Stimulated activated naive CD4-positive, alpha-beta T cell treated with Interleukin-2 at 50 U/mL for 16 hours (primary cell): Measurements from ENCODE around the gene KLK3.

ENCODE experiments used
- DNase-seq: peaks from one replicate; lab custom pipeline; 2025; lab: John Stamatoyannopoulos, UW

The KLK3 gene

DNA sequence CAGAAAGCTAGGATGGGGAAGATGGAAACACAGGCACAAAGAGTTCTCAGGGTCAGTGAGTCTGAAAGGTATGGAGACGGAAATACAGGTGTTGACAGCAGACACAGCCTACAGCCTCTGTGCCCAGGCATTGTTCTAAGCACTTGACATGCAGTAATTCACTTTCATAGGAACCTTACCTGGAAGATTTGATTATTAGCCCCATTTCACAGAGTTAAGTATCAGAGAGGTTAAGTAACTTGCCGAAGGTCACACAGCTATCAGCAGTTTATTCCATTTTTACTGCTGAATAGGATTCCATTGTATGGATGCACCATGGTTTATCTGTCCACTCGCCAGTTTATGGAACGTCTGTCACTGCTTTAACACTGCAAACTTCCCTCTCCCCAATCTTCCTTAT, 43.3 kb downstream of the KLK3 start:
- no peak for DNase-seq

DNA sequence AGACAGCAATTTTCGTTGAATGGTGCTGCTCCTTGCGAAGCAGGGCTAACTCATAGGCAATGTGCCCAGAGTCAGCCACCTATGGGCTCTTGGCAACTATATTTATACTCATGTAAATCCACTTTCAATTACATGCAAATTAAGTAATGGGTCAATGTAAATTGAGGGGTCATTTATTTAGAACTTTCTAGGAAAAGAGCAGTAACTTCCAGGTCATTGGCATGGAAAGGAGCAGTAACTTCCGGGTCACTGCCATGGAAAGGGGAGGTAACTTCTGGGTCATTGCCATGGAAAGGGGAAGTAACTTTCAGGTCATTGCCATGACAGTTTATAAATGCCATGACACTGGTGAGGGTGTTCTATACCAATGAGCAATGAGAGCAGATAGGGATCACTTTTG, 44.9 kb downstream of the KLK3 start:
- DNase-seq = no peak

DNA sequence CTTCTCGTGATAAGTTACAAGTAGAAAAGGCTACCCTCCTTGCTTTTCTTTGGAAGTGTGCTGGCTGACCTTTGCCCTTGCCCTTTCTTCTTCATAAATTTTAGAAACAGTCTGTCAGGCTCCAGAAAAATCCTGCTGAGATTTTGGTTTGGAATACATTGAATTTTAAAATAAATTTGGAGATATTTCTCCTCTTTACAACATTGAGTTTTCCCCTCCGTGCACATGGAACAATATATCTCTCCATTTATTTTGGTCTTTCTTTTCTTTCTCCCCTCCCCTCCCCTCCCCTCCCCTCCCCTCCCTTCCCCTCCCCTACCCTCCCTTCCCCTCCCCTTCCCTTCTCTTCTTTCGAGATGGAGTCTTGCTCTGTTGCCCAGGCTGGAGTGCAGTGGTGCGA, 47.9 kb downstream of the KLK3 start:
- no peak for DNase-seq

DNA sequence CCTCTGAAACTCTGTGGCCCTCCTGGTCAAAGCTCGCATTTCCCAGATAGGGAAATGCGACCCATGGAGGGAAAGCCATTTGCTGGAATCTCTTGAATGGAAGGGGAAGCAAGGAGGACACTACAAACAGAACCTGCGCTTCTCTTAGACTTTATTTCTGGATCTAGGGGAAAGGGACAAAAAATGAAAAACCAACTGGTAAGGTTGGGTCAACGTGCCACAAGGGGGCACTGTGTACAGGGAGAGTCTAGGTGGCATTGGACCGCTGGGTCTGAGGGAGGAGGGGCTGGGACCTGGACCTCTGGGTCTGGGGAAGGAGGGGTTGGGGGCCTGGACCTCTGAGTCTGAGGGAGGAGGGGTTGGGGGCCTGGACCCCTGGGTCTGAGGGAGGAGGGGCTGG, 51.5 kb downstream of the KLK3 start:
- DNase-seq = peak; percentile 13

DNA sequence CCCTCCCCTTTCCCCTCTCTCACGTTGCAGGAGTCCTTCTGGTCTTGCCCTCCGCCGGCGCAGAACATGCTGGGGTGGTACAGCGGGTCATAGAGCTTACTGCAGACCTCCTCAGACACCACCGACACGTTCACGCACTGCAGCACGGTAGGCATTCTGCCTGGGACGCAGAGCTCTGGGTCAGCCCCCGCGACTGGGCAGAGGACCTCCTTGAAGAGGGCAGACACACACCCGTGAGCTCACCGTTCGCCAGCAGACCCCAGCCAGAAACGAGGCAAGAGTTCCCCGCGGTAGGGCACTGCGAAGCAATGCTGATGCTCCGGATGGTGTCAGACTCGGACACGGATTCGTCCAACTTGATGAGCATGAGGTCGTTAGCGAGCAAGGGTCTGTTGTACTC, 53.6 kb downstream of the KLK3 start:
- DNase-seq = no peak

DNA sequence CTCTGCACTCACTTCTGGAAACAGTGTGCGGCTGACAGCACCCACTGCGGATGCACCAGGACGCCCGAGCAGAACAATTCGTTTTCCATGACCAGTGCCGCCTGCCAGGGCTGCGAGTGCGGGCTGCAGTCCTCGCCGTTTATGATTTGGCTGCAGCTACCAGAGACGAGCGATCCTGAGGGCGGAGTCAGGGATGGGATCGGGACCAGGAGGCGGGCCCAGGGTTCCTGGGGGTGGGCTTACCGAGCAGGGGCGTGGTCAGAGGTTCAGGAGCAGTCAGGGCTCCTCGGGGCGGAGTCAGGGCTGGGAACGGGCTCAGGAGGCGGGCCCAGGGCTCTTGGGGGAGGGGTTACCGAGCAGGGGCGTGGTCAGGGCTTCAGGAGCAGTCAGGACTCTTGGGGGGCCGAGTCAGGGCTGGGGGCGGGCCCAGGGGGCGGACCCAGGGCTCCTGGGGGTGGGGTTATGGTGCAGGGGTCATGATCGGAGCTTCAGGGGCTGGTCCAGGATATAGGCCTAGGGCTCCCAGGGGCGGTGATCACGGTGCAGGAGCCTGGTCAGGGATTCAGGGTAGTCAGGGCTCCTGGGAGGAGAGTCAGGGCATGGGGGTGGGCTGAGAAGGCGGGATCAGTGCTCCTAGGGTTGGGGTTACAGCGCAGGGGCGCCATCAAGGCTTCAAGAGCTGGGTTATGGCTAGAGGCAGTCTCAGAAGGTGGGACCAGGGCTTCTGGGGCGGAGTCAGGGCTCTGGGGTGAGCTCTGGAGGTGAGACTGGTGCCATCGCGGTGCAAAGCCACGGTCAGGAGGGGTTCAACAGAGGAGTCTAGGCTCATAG, 54.7 kb downstream of the KLK3 start:
- DNase-seq = no peak
